GM23248 (cell line): Measurements from ENCODE around the gene SERPINA6. TPM values are rescaled to one million over a fixed set of nuclear protein-coding genes. Genes with fewer than 3 reads are reported as not detected.

Experiments used
- DNase-seq: peaks from one replicate; pipeline ENCODE4 v3.0.0-alpha.2; 2015
- H2AFZ ChIP-seq: fragments of 200-600 bp; sonication (generic); 2 replicates; pipeline ENCODE4 v1.6.1; 2016; ENCODE audit warnings: antibody characterized with exemption
- H3F3A ChIP-seq: fragments of 200-600 bp; sonication (generic); 2 replicates; pipeline ENCODE4 v1.6.1; 2016; ENCODE audit warnings: mild to moderate bottlenecking, antibody characterized with exemption, mixed run types; ENCODE audit not compliant: insufficient read depth
- H3K27ac ChIP-seq: fragments of 200-600 bp; sonication (generic); 2 replicates; pipeline ENCODE4 v1.5.1; 2016; ENCODE audit warnings: mild to moderate bottlenecking
- H3K27me3 ChIP-seq: fragments of 200-600 bp; sonication (generic); replicated peaks from 2 replicates; pipeline ENCODE4 v1.6.1; 2016; ENCODE audit warnings: mild to moderate bottlenecking; ENCODE audit not compliant: insufficient read depth
- H3K36me3 ChIP-seq: fragments of 200-600 bp; sonication (generic); 2 replicates; pipeline ENCODE4 v1.6.1; 2016; ENCODE audit warnings: low read depth, mild to moderate bottlenecking
- H3K4me1 ChIP-seq: fragments of 200-600 bp; sonication (generic); 2 replicates; pipeline ENCODE4 v1.6.1; 2016; ENCODE audit warnings: mild to moderate bottlenecking; ENCODE audit not compliant: insufficient read depth
- H3K4me2 ChIP-seq: fragments of 200-600 bp; sonication (generic); one replicate; pipeline ENCODE4 v1.6.1; 2016; ENCODE audit warnings: mild to moderate bottlenecking; ENCODE audit not compliant: unreplicated experiment
- H3K4me3 ChIP-seq: fragments of 200-600 bp; sonication (generic); 2 replicates; pipeline ENCODE4 v1.5.1; 2016; ENCODE audit warnings: mild to moderate bottlenecking
- H3K79me2 ChIP-seq: fragments of 200-600 bp; sonication (generic); 2 replicates; pipeline ENCODE4 v1.6.1; 2016; ENCODE audit warnings: mild to moderate bottlenecking; ENCODE audit not compliant: insufficient read depth
- H3K9ac ChIP-seq: fragments of 200-600 bp; sonication (generic); 2 replicates; pipeline ENCODE4 v1.6.1; 2016; ENCODE audit warnings: mild to moderate bottlenecking
- H3K9me2 ChIP-seq: fragments of 200-600 bp; sonication (generic); 2 replicates; pipeline ENCODE4 v1.6.1; 2016; ENCODE audit warnings: mixed run types, mild to moderate bottlenecking, moderate library complexity; ENCODE audit not compliant: insufficient read depth
- H3K9me3 ChIP-seq: fragments of 200-600 bp; sonication (generic); one replicate; pipeline ENCODE4 v1.6.1; 2017; ENCODE audit warnings: low read depth
- H4K20me1 ChIP-seq: fragments of 200-600 bp; sonication (generic); 2 replicates; pipeline ENCODE4 v1.6.0; 2016; ENCODE audit not compliant: insufficient read depth
- EZH2 ChIP-seq: fragments of 200-600 bp; sonication (generic); IDR thresholded peaks from 2 replicates; pipeline ENCODE4 v1.6.1; 2018; ENCODE audit warnings: antibody characterized with exemption, mild to moderate bottlenecking; ENCODE audit not compliant: insufficient read depth, poor library complexity, severe bottlenecking
- EZH2phosphoT487 ChIP-seq: fragments of 200-600 bp; sonication (generic); IDR thresholded peaks from 2 replicates; pipeline ENCODE4 v1.6.1; 2018; ENCODE audit warnings: antibody characterized with exemption, moderate library complexity, mild to moderate bottlenecking, low read depth; ENCODE audit not compliant: insufficient read depth
- WGBS, 2 experiments: methylation state at CpG; one replicate each; pipeline ENCODE4 v1.1.6; 2015 to 2017; ENCODE audit warnings: low lambda C conversion rate in 2 of 2, low coverage in 1 of 2; ENCODE audit errors: missing lambda C conversion rate in 2 of 2; 5-methylcytosine and 5-hydroxymethylcytosine counted together
- in situ Hi-C: fragments of 300-500 bp; cut with MboI; formaldehyde crosslinking; loops from 2 replicates; pipeline ENCODE4 v1.15.0; 2020
- polyA plus RNA-seq: library from polyadenylated mRNA; unstranded; fragments of >200 nt; fragmentation: Nextera tagmentation; extraction: Ambion mirVana; gene quantifications from 2 replicates; pipeline ENCODE4 v1.2.1, GENCODE V29; 2016
- total RNA-seq: library from RNA; depleted of rRNA; stranded (reverse); fragments of >200 nt; shearing (Covaris generic); gene quantifications from 2 replicates; pipeline ENCODE4 v1.2.3, GENCODE V29; 2014

The SERPINA6 gene
- total and polyA plus RNA-seq, 2 experiments from 2014 or later, result not detected

GRCh38 chr14:94365624-94366023, 42.5 kb upstream of the SERPINA6 start:
- no peak for TF ChIP-seq EZH2
- no peak for TF ChIP-seq EZH2phosphoT487
- no peaks in the 10 kb centered on the region for H3K79me2 ChIP-seq

GRCh38 chr14:94364964-94365363, 41.8 kb upstream of the SERPINA6 start:
- no peak for TF ChIP-seq EZH2phosphoT487
- no peak for TF ChIP-seq EZH2

More at GRCh38 chr14:94365624-94366023, 42.5 kb upstream of the SERPINA6 start:
- Histone ChIP-seq H4K20me1 (no peaks in the 10 kb centered on the region), H3K9ac (no peak overlapping the region), H3K4me3 (no peak overlapping the region), H3K4me2 (no peak overlapping the region), H3K27ac (no peak overlapping the region), H3F3A (no peaks in the 10 kb centered on the region), H2AFZ (no peak overlapping the region), H3K9me3 (no peaks in the 10 kb centered on the region), H3K36me3 (no peaks in the 10 kb centered on the region), H3K4me1 (no peaks in the 10 kb centered on the region), H3K27me3 (no peaks in the 10 kb centered on the region), H3K9me2 (no peaks in the 10 kb centered on the region)
- WGBS, 2 experiments, result 94 to 98% methylated on average over 3 of the region's 3 CpGs
- DNase-seq, result no peak
- in situ Hi-C loops, result no loop called here

GRCh38 chr14:94364037-94364436, 40.9 kb upstream of the SERPINA6 start:
- TF ChIP-seq EZH2phosphoT487 (no peak), EZH2 (no peak)
- H3K4me3 ChIP-seq, result no peak overlapping the region
- no peaks in the 10 kb centered on the region for H3K9me2 ChIP-seq
- H4K20me1 ChIP-seq, result no peaks in the 10 kb centered on the region
- WGBS, 2 experiments, result 76 to 77% methylated on average over 3 of the region's 3 CpGs
- H2AFZ ChIP-seq, result no peak overlapping the region
- in situ Hi-C loops, result no loop called here
- no peaks in the 10 kb centered on the region for H3K4me1 ChIP-seq
- H3K9ac ChIP-seq, result no peak overlapping the region
- H3K9me3 ChIP-seq, result no peaks in the 10 kb centered on the region
- no peak overlapping the region for H3K4me2 ChIP-seq
- no peak for DNase-seq
- H3K79me2 ChIP-seq, result no peaks in the 10 kb centered on the region
- no peaks in the 10 kb centered on the region for H3K36me3 ChIP-seq
- no peaks in the 10 kb centered on the region for H3K27me3 ChIP-seq
- H3F3A ChIP-seq, result no peaks in the 10 kb centered on the region
- H3K27ac ChIP-seq, result no peak overlapping the region

More at GRCh38 chr14:94364964-94365363, 41.8 kb upstream of the SERPINA6 start:
- no peak overlapping the region for H2AFZ ChIP-seq
- no peak overlapping the region for H3K27ac ChIP-seq
- H3K27me3 ChIP-seq, result no peaks in the 10 kb centered on the region
- no peak overlapping the region for H3K9ac ChIP-seq
- no peaks in the 10 kb centered on the region for H3K36me3 ChIP-seq
- no peaks in the 10 kb centered on the region for H3F3A ChIP-seq
- no peaks in the 10 kb centered on the region for H3K4me1 ChIP-seq
- DNase-seq, result no peak
- WGBS, 2 experiments, result 70 to 75% methylated on average over 5 of the region's 5 CpGs
- H3K9me2 ChIP-seq, result no peaks in the 10 kb centered on the region
- no peaks in the 10 kb centered on the region for H3K79me2 ChIP-seq
- in situ Hi-C loops, result no loop called here
- H3K4me3 ChIP-seq, result no peak overlapping the region
- no peak overlapping the region for H3K4me2 ChIP-seq
- H3K9me3 ChIP-seq, result no peaks in the 10 kb centered on the region
- H4K20me1 ChIP-seq, result no peaks in the 10 kb centered on the region

GRCh38 chr14:94363151-94363624, 40.1 kb upstream of the SERPINA6 start:
- no peak overlapping the region for H3K4me2 ChIP-seq
- no peaks in the 10 kb centered on the region for H3K9me3 ChIP-seq
- WGBS, 2 experiments, result 91 to 95% methylated on average over 12 of the region's 12 CpGs
- no peak for DNase-seq
- H3K9ac ChIP-seq, result no peak overlapping the region
- H3K27me3 ChIP-seq, result no peaks in the 10 kb centered on the region
- in situ Hi-C loops, result no loop called here
- no peak for TF ChIP-seq EZH2
- TF ChIP-seq EZH2phosphoT487, result no peak
- no peaks in the 10 kb centered on the region for H3K4me1 ChIP-seq
- H4K20me1 ChIP-seq, result no peaks in the 10 kb centered on the region
- H3K9me2 ChIP-seq, result no peaks in the 10 kb centered on the region
- H3K36me3 ChIP-seq, result no peaks in the 10 kb centered on the region
- H3K27ac ChIP-seq, result no peak overlapping the region
- H2AFZ ChIP-seq, result no peak overlapping the region
- H3F3A ChIP-seq, result no peaks in the 10 kb centered on the region
- no peak overlapping the region for H3K4me3 ChIP-seq
- no peaks in the 10 kb centered on the region for H3K79me2 ChIP-seq
